IPS-NIHi11 (cell line): ENCODE measurements around the gene RFX3.

Experiments
- DNase-seq: peaks from one replicate; pipeline ENCODE4 v3.0.0; 2012; ENCODE audit warnings: mixed read lengths, low spot score

Gene RFX3

DNA sequence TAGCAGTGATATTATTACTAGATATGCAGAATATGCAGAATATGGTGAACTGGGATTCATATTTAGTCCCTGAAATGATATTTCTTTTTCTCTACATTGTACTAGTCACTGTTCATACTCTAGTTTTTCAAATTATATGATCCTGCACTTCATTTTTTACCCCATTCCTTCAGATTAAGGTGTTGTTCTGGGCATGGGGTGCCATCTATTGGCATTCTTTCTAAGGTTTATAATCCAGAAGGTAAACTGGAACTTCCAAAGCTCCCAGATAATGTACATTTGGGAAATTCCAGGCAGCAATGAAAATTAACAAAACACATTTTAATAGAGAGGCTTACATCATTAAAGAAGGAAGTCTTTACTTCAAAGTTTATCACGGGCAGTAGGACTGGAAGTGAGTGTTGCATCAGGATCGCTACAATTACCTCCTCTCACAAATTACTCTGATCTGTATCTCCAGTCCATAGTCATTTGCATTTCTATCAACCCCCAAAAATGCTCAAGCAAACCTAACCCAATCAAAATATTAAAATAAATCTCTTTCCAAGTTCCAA, 12.5 kb downstream of the RFX3 start:
- DNase-seq, result no peak

DNA sequence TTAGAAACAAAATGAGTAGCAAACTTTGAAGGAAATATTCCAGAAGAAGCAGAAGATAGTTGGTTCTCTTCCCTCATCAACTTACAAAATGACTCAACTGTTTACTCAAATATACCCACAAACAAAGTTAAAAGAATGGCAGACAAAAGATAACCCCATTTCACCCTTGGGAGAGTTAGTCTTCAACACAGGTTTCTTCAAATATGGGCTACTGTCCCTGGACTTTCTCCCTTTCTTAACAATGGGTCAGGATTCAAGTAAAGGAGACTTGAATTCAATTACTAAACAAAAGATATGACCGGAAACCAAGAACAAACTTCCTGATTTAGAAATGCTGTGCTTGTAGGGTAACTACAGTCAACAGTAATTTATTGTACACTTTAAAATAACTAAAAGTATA, 14.2 kb downstream of the RFX3 start:
- DNase-seq, result no peak

- no peak for DNase-seq
Observed at GRCh38 chr9:3510796-3511195, 15.0 kb downstream of the RFX3 start.

DNA sequence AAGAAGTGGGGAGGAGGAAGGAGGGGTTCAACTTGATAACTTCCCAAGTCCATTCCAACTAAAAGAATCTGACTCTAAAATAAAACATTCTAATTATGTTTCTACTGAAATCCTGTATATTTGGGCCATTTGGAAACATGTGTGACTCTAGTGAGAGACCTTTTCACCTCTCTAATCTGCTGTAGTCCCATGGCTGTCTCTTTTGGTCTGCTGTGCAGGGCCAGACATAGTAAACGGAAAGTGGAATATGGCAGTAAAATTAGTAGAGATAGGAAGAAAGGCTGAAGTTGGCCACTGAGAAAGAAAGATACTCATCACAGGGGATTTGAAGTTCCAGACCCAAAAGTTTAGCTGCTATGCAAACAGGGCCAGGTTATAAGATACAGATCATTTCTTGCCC, 15.9 kb downstream of the RFX3 start:
- no peak for DNase-seq

GRCh38 chr9:3508521-3509291, 17.1 kb downstream of the RFX3 start:
- DNase-seq, result no peak

- DNase-seq, result no peak
Observed at GRCh38 chr9:3508078-3508431, 17.7 kb downstream of the RFX3 start.

DNA sequence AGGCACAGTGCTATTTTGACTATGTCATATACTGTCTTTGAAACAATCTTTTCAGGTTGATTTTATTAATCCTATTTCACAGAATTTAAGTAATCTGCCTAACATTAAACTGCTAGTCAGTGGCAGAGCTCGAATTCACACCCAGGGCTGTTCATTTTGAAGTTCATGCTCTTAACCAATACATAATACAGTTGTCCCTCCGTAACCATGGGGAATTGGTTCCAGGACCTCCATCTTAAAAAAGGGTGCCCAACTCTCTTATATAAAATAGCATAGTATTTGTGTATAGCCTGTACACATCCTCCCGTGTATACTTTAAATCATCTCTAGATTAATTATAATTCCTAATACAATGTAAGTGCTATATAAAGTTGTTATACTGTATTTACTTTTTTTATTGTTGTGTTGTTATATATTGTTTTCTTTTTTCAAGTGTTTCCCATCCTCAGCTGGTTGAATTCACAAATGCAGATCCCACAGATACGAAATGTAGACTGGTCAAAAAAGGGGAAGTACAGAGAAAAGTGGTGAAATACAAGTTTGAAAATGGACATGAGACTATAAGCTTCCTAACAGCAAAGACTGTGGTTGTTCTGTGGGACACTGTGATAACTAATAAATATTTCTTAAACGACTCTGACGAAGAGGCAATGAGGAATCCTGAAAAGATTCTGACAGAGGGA, 18.3 kb downstream of the RFX3 start:
- DNase-seq, result no peak

- DNase-seq, result no peak
Observed at GRCh38 chr9:3506164-3506563, 19.6 kb downstream of the RFX3 start.

GRCh38 chr9:3502560-3503398, 23.0 kb downstream of the RFX3 start:
- no peak for DNase-seq

DNA sequence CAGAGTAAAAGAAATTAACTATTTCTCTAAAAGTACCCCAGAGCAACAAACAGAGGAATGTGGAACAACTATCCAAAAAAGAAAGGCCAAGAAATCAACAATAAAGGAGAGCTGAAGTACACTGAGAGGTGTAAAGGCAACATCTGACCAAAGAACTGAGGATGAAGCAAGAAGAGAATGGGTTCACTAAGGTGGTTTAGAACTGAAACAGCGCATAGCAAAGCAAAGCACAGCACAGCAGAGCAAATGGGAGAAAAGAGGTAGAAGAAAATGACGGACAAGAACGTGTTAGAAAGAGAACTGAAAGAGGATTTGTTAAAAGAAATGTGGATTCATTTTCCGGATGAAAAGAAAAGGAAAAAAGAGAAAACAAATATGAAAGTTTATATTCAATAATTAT, 25.8 kb downstream of the RFX3 start:
- DNase-seq, result no peak

DNA sequence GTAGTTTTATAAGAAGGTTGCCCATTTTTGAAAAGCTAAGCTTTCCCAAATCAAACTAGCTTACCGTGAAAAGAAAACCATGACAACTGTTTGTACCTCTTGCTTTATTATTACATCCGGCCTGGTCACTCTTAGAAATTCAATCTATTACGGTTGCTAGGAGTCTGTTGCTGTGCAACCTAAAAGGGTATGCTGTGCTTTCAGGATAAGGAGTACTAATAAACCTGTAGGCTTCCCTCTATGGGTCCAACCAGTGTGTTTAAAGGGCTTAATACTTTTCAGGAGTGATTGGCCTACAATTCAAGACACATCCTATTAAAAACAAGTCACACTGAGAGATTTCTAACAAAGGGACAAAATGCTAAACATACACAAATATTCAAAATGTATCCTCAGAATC, 27.1 kb downstream of the RFX3 start:
- no peak for DNase-seq

DNA sequence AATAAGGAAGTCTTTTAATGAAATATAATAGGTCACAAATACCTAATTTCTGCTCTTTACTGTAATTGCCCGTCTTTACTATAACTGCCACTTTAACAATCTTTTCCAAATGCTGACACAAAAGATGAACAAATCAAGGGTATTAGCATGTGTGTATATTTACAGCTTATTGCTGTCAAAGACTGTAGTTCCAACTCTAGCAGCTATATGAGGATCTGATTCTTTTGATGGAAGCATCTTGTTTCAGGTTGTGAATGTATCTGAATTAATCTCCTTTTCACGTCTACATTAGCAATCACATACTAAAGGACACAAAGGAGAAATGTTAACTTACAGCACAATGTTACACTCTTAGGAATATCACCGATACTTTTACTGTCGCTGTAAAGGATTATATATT, 27.9 kb downstream of the RFX3 start:
- DNase-seq, result no peak

GRCh38 chr9:3497401-3497800, 28.4 kb downstream of the RFX3 start:
- DNase-seq, result no peak

GRCh38 chr9:3495855-3496254, 29.9 kb downstream of the RFX3 start:
- DNase-seq, result no peak

DNA sequence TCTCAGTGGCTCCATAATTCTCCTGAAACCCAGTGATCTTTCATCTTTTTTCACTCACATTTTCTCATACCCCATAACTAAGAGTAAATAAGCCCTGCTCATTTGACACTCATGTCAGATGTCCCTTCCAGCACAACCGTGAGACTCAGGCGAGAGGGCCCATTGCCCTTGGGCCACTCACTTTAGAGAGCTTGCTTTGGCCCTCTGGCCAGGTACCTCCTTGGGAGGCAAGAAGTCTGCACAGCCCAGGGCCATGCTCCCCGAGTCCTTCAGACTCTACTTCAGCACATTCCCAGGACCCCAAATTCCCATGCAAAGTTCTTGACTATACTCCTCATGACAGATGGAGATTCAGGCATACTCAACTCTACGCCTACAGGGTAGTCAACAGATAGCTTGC, 33.6 kb downstream of the RFX3 start:
- DNase-seq, result no peak

DNA sequence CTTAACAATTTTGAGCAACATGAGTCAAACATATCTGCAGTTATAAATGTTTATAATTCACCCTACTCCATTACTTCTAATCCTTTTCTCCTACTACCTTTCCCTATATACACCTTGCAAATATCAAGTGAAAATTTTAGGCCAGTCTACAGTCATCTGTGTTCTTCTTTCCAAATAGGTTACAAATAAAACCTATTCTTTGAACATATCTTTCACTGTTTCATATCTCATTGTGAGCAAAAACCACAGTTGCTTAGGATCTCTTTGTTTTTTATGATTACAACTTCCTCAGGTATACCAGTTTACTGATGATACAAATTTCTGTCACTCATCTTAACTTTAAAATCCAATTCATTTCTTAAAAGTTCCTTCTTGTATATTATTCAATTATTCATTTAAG, 34.4 kb downstream of the RFX3 start:
- DNase-seq, result no peak

DNA sequence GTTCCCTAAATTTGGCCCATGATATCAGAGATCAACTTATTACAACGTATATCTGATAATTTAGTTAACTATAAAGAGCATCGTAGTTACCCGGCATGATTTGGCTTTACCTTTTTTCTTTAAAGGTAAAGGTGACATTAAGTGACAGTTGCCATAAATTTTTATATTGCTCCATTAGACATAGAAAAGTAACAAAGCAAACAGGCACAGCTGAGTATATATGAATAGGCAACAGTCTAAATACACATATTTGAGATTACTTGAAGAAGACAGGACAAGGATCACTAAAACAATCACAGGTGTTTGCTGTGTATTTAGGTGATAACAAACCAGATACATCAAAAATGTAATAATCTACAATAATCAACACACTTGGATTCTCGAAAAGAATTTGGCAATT, 34.8 kb downstream of the RFX3 start:
- DNase-seq, result no peak

DNA sequence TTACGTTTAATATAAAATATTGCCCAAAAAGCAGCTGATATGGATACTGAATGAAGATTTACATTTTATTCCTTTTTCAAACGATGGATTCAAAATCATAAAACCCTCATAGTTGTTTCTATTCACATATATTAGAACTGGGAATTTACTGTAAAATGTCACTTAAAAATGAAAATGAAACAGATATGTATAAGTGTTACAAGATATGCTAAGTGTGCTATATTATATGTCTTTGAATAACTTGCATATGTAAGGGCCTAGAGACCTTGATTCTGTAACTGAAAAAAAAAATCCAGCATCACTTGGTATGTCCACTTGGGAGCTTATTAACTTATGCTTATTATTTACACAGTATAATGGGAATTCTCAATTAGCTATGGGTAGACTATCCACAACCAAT, 43.2 kb downstream of the RFX3 start:
- DNase-seq, result no peak

DNA sequence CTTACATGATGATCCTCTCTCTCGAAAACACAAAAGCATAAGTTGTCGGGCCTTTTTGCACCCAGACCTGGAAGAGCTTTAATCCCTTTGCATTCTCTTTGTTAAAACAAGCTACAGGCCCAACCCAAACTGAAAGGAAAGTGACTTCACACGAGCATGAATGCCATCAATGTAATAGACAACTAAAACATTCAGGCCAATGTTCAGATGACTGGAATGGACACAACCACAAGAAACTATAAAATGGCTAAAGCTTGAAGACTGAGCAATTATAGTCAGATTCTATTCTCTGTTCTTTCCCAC, 45.5 kb downstream of the RFX3 start:
- DNase-seq, result no peak

GRCh38 chr9:3479514-3480352, 46.1 kb downstream of the RFX3 start:
- DNase-seq, result no peak

DNA sequence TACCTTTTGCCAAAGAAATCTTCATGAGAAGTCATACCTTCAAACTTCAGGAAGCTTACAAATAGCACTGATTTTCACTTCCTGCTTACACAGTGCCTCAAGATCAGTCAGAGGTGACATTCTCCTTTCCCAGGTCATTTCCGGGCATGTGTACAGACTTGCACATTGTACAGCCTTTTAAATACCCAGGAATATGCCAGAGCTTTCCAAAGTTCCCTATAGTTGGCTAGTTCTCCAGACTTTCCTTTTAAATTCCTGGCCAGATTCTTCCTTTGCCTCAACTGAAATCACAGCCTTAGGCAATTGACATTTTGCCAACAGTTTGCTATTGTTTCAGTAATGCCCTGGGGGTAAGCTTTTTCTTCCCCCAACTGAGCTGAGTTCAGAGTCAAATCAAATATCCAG, 47.2 kb downstream of the RFX3 start:
- DNase-seq, result peak; percentile 14

DNA sequence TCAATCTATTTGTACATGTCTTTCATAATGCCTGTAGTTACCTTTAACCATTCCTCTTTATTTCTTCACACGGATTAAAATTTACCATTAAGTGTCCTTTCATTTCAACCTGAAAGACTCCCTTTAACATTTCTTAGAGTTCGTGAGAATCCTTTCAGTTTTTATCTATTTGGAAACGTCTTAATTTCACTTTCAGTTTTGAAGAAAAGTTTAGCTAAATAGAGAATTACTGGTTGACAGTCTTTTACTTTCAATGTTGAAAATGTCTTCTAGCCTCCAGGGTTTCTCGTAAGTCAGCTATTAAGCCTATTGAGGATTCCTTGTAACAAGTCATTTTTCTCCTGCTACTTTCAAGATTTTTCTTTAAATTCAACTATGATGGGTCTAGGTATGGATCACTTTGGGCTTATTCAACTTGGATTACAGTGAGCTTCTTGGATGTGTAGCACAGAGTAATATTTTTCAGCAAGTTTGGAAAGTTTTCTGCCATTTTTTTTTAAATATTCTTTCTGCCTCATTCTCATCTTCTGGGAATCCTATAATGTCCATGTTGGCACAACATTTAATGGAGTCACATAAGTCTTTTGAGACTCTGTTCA, 48.5 kb downstream of the RFX3 start:
- no peak for DNase-seq
